ENCODE measurements around the gene CYP27B1.
"Not testable (repeated sequence)": the region's sequence is repeated elsewhere in the genome, so short reads cannot be mapped to it uniquely, and the experiment has no call there.

DNA sequence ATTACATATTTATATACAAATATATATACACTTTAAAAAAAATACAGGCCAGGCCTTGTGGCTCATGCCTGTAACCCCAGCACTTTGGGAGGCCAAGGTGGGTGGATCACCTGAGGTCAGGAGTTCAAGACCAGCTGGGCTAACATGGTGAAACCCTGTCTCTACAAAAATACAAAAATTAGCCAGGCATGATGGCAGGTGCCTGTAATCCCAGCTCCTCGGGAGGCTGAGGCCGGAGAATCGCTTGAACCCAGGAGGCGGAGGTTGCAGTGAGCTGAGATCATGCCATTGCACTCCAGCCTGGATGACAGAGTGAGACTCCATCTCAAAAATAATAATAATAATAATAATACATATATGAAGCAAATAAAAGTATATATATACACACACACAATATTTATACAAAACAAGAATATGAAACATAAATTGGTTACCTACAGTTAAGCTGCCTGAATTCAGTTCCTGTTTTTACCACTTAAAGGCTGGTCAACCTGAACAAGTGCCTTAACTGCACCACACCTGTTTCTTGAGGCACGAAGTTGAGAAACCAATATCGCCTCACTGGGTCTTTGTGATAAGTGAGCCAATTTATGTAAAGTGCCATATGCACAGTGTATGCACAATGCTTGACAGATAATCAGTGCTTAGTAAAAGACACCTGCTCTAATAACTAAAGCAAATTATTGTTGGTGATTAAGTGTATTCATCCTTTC, 51.7 kb downstream of the CYP27B1 start:
- not testable (repeated sequence) for TF ChIP-seq POLR2A (IDR thresholded peaks at IDR 0.05); CTCF (IDR thresholded peaks at IDR 0.05 in 4 of 5, conservative IDR thresholded peaks at IDR 0.05 in 1 of 5)

Data from gastrocnemius medialis (tissue), 4 donors.